T-helper 2 cell treated with Interferon-gamma antibody and Interleukin-4, amounts not matched to agents 5 μg/mL and 100 μg/mL, for 36 hours (primary cell): ENCODE results near the gene SDC4.
A peak's percentile ranks its signal among the peaks of the same experiment; 100 is the strongest.

Source experiments
- DNase-seq: peaks from one replicate; pipeline ENCODE4 v3.0.0; 2021; ENCODE audit warnings: low spot score
- H3K27ac Mint-ChIP-seq: one replicate; pipeline ENCODE4 v1.8.0; 2021; ENCODE audit warnings: mild to moderate bottlenecking, mixed read lengths
- H3K27me3 Mint-ChIP-seq: one replicate; pipeline ENCODE4 v1.8.0; 2021; ENCODE audit warnings: low read depth, mixed read lengths
- H3K36me3 Mint-ChIP-seq: one replicate; pipeline ENCODE4 v1.8.0; 2021; ENCODE audit warnings: low read depth, mixed read lengths
- H3K4me1 Mint-ChIP-seq: one replicate; pipeline ENCODE4 v1.8.0; 2021; ENCODE audit warnings: low read depth, mixed read lengths
- H3K4me3 Mint-ChIP-seq: one replicate; pipeline ENCODE4 v1.8.0; 2022; ENCODE audit warnings: mild to moderate bottlenecking, moderate library complexity, mixed read lengths
- H3K9me3 Mint-ChIP-seq: one replicate; pipeline ENCODE4 v1.8.0; 2021; ENCODE audit warnings: mixed read lengths

Gene SDC4

DNA sequence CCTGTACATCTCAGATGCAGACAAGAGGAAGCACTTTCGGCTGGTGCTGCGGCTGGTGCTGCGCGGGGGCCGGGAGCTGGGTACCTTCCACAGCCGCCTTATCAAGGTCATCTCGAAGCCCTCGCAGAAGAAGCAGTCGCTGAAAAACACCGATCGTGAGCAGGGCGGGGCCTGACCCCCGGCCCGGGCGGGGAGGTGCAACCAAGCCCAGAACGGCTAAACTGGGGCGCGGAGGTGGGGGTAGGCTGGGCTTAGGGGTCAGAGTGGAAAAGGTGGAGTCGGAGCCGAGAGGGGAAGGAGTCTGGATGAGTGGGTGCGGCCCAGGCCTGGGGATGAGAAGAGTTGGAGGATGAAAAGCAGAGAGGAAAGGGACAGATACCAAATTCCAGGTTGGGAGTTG lies 36.0 kb downstream of the SDC4 start:
- Mint-ChIP-seq H3K27me3 (peaks cover 44% of the 10 kb centered on the region), H3K4me3 (no peak overlapping the region), H3K9me3 (no peaks in the 10 kb centered on the region), H3K27ac (no peak overlapping the region), H3K36me3 (no peaks in the 10 kb centered on the region), H3K4me1 (peaks cover 3% of the 10 kb centered on the region)
- DNase-seq, result no peak

DNA sequence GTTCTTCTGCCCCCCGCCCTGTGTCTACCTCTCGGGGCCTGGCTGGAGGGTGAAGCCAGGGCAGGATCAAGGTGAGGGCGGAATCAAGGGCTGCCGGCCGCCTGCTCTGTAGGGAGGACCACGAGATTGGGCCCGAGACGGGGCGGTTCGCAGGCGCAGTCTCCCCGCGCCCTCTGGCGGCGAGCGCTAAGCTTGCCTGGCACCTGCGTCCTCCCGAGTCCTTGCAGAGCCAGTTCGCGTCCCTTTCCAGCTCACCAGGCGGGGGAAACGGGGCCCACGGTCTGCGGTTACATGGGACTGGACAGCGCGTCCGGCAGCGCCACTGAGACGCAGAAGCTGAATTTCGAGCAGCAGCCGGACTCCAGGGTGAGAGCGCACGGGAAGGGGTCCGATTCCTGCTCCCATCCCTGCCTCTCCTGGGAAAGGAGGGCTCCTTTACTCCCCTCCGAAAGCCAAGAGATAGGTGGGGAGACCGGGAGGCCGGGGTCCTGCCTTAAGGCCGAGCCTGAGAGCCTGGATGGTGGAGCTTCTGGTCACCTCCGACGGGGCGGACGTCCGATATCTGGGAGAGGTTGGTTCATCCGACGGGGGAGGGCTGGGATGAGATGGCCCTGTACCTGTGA lies 36.5 kb downstream of the SDC4 start:
- no peak overlapping the region for H3K27ac Mint-ChIP-seq
- H3K27me3 Mint-ChIP-seq, result peaks cover 41% of the 10 kb centered on the region
- H3K9me3 Mint-ChIP-seq, result no peaks in the 10 kb centered on the region
- H3K4me1 Mint-ChIP-seq, result peaks cover 3% of the 10 kb centered on the region
- peak; percentile 56 for DNase-seq
- H3K36me3 Mint-ChIP-seq, result no peaks in the 10 kb centered on the region
- no peak overlapping the region for H3K4me3 Mint-ChIP-seq

DNA sequence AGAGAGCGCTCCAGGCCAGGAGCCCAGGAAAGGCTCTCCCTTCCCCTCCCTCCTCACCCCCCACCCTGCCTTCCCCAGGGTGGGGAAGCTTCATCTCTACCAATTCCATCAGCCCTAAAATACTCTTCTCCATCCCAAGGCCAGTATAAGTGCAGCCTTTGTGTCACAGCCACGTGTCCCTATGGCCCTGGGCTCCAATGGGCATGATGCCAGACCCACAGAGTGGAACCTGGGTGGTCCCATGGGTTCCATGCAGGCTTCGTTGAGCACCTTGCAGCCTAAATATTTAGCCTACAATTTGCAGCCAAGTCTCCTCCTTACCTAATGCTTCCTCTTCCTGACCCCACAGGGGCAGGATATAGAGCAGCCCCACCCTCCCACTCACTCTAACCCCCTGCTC lies 39.1 kb downstream of the SDC4 start:
- Mint-ChIP-seq H3K4me3 (no peak overlapping the region), H3K4me1 (peaks cover 5% of the 10 kb centered on the region), H3K36me3 (no peaks in the 10 kb centered on the region), H3K9me3 (no peaks in the 10 kb centered on the region), H3K27ac (no peak overlapping the region), H3K27me3 (peaks cover 26% of the 10 kb centered on the region)
- no peak for DNase-seq

DNA sequence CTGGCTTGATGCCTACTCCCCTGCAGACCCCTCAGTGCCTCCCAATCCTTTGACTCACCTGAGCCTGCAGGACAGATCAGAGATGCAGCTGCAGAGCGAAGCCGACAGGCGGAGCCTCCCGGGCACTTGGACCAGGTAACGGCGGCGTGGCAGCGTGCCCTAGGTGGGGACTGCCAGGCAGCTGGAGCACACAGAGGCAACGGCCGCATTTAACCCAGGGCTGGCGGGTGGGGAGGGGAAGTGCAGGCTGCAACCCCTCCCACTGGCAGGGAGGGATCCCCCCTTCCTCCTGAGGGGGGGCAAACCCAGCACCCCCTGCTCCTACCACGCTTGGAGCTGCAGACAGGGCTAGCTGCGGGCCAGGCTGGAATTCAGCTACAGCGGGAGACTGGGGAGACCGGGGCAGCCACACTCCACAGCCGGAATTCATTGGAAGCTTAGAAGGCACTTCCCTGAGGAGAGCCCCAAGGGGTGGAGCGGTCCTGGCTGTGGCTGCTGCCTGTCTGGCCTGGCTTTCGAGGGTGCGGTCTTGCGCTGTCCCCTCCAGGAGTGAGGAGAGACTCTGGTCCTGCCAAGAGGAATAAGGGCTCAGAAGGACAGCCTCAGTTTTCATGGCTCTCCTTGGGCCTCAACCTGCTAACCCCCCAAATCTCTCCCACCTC lies 40.0 kb downstream of the SDC4 start, which contains the start of gene MATN4:
MATN4 (minus strand) TSS at position 183 of the 662 bp plus-strand sequence. CDS start 2,717 bp downstream, outside the sequence.
- H3K4me1 Mint-ChIP-seq, result peaks cover 11% of the 10 kb centered on the region
- H3K9me3 Mint-ChIP-seq, result no peaks in the 10 kb centered on the region
- H3K27ac Mint-ChIP-seq, result no peak within 1 kb of the TSS
- DNase-seq, result no peak
- H3K27me3 Mint-ChIP-seq, result peaks cover 26% of the 10 kb centered on the region
- no peaks in the 10 kb centered on the region for H3K36me3 Mint-ChIP-seq
- H3K4me3 Mint-ChIP-seq, result no peak within 1 kb of the TSS

DNA sequence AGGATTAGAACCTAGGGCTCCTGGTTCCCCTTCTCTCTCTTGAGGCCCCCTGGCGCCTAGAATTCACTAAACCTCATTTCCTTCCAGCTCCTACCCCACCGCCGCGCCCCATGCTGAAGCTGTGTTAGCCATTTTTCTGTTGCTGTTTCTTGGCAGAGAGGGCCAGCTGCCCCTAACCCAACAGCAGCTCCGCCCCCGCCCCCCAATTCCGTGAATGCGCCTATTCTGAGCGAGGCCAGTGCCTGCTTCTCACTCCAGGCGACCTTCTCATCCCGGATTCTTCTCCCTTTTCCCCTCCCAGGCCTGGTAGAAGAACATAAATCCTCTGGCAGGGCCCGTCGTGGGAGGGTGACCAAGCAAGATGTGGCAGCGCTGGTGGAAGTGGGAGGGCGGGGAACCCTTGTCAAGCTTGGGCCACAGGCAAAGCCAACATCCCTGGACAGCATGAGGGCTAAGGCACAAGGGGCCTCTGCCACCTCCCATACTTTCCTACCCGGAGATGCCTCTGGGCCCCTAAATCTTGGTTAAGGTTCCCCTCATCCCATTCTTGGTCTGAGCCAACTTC lies 41.1 kb downstream of the SDC4 start:
- no peak overlapping the region for H3K27ac Mint-ChIP-seq
- no peak for DNase-seq

DNA sequence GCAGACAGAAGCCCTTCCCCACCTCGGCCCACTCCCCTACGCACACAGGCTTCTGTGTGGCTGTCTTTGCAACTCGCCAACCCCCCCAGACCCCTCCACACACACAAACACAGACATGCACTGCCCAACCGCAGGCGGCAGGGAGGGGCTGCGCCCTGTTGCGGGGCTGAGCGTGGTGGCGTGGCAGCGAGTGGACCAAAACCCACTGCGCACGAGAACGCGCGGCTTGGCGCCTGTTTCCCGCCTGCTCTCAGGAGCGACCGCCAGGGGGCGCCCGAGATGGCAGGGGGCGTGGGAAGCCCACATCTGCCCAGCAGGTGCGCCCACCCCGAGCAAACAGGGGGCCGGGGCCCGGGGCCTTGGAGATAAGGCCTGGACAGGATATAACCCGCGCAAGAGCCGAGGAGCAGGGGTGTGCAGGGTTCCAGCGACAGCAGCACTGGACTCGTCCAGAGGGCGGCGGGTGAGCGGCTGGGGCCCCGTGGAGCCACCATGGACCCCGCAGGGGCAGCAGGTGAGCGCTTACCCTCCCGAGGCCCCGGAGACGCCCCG lies 41.7 kb downstream of the SDC4 start, which contains the start of gene RBPJL:
RBPJL (plus strand) TSS at position 410 of the 552 bp plus-strand sequence; CDS start at position 493, 83 bp downstream.
- no peaks in the 10 kb centered on the region for H3K36me3 Mint-ChIP-seq
- H3K27ac Mint-ChIP-seq, result no peak within 1 kb of the TSS
- H3K27me3 Mint-ChIP-seq, result peaks cover 22% of the 10 kb centered on the region
- no peak within 1 kb of the TSS for H3K4me3 Mint-ChIP-seq
- peak; percentile 23 for DNase-seq
- H3K4me1 Mint-ChIP-seq, result peaks cover 19% of the 10 kb centered on the region
- no peaks in the 10 kb centered on the region for H3K9me3 Mint-ChIP-seq

More for the DNA sequence above, 41.1 kb downstream of the SDC4 start:
- Mint-ChIP-seq H3K4me3 (no peak overlapping the region), H3K36me3 (no peaks in the 10 kb centered on the region), H3K4me1 (peaks cover 14% of the 10 kb centered on the region), H3K27me3 (peaks cover 23% of the 10 kb centered on the region), H3K9me3 (no peaks in the 10 kb centered on the region)

DNA sequence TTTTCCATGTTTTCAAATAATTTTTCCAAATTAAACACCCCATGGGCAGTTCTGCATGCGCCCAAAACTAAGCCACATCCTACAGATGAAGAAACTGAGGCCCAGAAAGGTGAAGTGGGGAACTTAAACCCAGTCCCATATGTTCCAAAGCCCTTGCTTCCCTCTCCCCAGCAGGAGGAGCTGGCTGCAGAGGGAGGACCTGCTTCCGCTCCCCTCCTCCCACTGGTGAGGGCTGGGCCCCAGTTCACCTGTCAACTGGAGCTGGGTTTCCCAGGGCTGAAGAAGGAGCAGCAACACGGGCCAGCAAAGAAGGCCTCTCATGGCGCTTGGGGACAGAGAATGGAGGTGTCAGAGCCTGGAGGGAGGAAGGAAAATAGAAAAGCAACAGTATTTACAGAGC lies 43.0 kb downstream of the SDC4 start:
- peaks cover 16% of the 10 kb centered on the region for H3K27me3 Mint-ChIP-seq
- peaks cover 16% of the 10 kb centered on the region for H3K4me1 Mint-ChIP-seq

DNA sequence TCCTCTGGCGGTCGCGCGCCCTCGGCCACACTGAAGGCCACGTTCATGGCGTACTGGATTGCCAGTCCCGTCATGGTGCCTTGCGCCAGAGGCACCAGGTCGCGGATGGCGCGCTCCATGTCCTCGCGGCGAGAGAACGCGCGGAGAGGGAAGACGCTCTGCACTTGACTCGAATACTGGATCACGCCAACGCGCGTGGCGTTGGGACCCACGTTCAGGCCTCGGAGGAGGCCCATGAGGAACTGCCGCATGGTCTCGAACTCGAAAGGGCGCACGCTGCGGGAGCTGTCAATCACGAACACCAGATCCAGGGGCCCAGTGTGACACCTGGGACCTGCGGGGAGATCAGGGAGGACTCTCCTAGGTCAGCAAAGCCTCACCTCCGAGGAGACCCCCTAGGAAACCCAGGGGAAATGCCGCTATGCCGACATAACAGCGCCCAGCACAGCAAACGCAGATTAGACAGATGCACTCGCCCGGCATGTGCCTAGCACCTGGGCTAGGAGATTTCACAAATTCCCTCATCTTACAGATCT lies 43.7 kb downstream of the SDC4 start:
- H3K27me3 Mint-ChIP-seq, result peaks cover 13% of the 10 kb centered on the region
- no peaks in the 10 kb centered on the region for H3K36me3 Mint-ChIP-seq
- DNase-seq, result no peak
- H3K9me3 Mint-ChIP-seq, result no peaks in the 10 kb centered on the region
- H3K4me3 Mint-ChIP-seq, result no peak overlapping the region
- H3K27ac Mint-ChIP-seq, result no peak overlapping the region
- H3K4me1 Mint-ChIP-seq, result peaks cover 16% of the 10 kb centered on the region

More for the DNA sequence above, 43.0 kb downstream of the SDC4 start:
- H3K9me3 Mint-ChIP-seq, result no peaks in the 10 kb centered on the region
- DNase-seq, result no peak
- no peak overlapping the region for H3K27ac Mint-ChIP-seq
- H3K4me3 Mint-ChIP-seq, result no peak overlapping the region
- no peaks in the 10 kb centered on the region for H3K36me3 Mint-ChIP-seq

DNA sequence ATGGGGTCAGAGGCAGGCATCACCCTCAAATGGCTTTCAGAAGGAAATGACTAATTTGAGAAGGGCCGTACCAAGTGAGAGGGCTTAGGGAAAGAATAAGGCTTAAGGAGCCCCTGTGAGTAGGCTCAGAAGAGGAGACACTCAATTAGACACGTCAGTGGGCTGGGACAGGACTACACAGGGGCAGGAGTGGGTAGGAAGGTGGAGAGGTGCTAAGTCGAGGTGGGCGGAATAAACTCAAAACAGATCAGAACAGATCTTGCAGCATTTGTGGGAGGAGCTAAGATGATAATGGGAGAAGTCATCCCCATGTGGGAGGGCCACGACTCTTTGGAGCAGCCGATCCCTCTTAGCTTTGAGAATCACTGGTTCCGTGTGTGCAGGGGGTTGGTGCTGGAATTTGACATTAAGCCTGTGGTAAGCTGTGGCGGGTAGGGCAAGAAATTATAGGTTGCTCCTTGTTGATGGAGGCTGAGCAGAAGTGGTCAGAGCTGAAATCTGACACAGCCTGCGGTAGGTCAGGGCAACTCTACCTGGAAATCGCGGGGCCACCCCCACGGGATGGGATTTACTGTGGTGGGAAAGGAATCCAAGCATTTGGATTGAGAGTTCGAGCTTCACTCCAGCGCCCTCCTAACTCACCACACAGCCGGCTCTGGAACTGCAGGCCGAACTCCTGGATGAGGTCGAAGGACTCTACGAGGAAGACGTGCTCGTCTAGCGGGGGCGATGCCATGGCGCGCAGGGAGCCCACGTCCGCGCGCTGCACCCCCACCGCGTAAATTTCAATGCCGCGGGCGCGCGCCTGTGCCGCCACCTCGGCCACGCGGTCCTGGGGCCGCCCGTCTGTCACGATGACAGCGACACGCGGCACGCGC lies 44.4 kb downstream of the SDC4 start:
- Mint-ChIP-seq H3K27ac (no peak overlapping the region), H3K4me3 (no peak overlapping the region), H3K27me3 (peaks cover 11% of the 10 kb centered on the region), H3K4me1 (peaks cover 16% of the 10 kb centered on the region), H3K9me3 (no peaks in the 10 kb centered on the region), H3K36me3 (no peaks in the 10 kb centered on the region)
- no peak for DNase-seq

DNA sequence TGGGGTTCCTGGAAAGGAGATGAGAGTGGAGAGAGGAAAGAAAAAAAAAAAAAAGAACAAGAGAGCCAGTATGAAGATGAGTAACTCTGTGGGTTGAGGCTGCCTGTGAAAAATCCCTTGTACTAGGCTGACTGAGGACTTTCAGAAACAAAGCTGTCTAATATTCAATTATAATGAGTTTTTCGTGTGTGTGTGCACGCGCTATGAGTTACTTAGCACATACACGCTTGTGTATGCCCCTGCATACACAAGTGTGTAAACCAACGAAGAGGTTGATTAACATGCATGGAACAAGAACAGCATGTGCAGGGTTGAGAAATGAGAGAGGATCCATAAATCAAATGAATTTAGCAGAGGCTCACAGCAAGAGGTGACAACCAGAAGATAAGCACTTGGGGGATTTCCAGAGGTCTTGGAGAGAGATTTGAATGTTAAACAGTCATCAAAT lies 46.4 kb downstream of the SDC4 start:
- DNase-seq, result no peak
- Mint-ChIP-seq H3K4me1 (peaks cover 16% of the 10 kb centered on the region), H3K27ac (no peak overlapping the region), H3K27me3 (peaks cover 2% of the 10 kb centered on the region), H3K36me3 (no peaks in the 10 kb centered on the region), H3K4me3 (no peak overlapping the region), H3K9me3 (no peaks in the 10 kb centered on the region)

DNA sequence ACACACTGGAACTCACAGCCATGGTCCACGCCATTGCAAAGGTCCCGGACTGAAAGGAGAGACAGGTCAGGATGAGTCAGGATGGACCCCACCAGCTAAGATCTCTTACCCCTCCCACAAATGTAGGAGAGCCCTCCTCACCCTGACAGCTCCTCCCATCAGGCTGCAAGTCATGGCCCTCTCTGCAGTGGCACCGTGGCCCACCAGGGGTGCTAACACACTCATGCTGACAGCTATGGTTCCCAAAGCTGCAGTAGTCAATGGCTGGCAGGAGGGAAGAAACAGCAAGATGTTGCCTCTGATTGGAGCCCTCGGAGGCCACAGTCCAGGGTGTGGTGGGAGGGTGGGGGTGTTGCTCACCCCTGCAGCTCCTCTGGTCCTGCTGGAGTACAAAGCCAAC lies 47.3 kb downstream of the SDC4 start:
- H3K27ac Mint-ChIP-seq, result no peak overlapping the region
- DNase-seq, result no peak
- no peak overlapping the region for H3K4me3 Mint-ChIP-seq
- peaks cover 16% of the 10 kb centered on the region for H3K4me1 Mint-ChIP-seq
- no peaks in the 10 kb centered on the region for H3K9me3 Mint-ChIP-seq
- H3K36me3 Mint-ChIP-seq, result no peaks in the 10 kb centered on the region
- peaks cover 2% of the 10 kb centered on the region for H3K27me3 Mint-ChIP-seq

DNA sequence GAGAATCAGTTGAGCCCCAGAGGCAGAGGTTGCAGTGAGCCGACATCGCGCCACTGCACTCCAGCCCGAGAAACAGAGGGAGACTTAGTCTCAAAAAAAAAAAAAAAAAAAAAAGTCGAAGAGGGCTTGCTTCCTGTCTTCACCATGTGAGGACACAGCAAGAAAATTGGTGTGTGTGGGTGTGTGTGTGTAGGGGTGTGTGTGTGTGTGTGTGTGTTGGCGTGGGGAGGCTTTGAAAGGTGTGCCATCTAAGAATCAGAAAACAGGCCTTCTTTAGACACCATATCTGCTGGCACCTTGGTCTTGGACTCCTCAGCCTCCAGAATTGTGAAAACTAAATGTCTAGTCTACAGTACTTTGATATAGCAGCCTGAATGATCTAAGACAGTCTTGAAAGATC lies 48.4 kb downstream of the SDC4 start:
- no peaks in the 10 kb centered on the region for H3K9me3 Mint-ChIP-seq
- no peak overlapping the region for H3K4me3 Mint-ChIP-seq
- no peaks in the 10 kb centered on the region for H3K36me3 Mint-ChIP-seq
- DNase-seq, result no peak
- H3K4me1 Mint-ChIP-seq, result peaks cover 16% of the 10 kb centered on the region
- H3K27ac Mint-ChIP-seq, result no peak overlapping the region
- peaks cover 2% of the 10 kb centered on the region for H3K27me3 Mint-ChIP-seq

DNA sequence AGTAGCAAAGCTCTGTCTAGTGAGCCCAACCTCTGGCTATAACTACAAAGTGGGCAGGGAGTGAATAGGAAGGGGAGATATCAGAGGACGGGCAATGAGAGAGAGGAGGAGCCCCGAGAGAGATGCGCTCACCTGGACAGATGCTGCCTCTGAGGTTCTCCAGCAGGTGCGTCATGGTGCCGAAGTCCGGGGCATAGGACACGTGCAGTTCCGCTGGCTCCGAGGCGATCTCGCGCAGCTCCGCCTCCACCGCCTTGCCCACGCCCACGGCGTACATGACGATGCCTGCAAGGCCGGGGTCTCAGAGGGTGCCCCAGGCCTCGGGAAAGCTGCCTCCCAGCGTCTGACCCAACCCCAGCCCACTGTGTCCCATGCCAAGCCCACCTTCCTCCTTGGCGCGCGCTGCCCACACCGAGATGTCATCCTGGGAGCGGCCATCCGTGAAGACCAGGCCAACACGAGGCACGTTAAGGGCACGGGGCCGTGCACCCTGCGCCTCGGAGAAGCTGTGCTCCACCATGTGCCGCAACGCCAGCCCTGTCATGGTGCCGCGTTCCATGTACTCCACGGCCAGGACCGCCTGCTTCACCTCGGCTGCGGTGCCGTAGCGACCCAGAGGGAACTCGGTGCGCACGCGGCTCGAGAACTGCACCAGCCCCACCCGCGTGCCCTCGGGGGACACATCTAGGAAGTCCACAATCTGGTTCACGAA lies 50.3 kb downstream of the SDC4 start:
- DNase-seq, result no peak
- no peak overlapping the region for H3K4me3 Mint-ChIP-seq
- H3K36me3 Mint-ChIP-seq, result no peaks in the 10 kb centered on the region
- H3K27me3 Mint-ChIP-seq, result peaks cover 7% of the 10 kb centered on the region
- no peak overlapping the region for H3K27ac Mint-ChIP-seq
- H3K4me1 Mint-ChIP-seq, result peaks cover 12% of the 10 kb centered on the region
- H3K9me3 Mint-ChIP-seq, result no peaks in the 10 kb centered on the region
